Measurements from ENCODE around the gene CNIH1. TPM values are rescaled to one million over a fixed set of nuclear protein-coding genes. Genes with fewer than 3 reads are reported as not detected.
"Not testable (repeated sequence)": the region's sequence is repeated elsewhere in the genome, so short reads cannot be mapped to it uniquely, and the experiment has no call there.

Gene CNIH1
- polyA plus RNA-seq, 1 of the 3 experiments (the other 2 are of a cell fraction) = 145 TPM

DNA sequence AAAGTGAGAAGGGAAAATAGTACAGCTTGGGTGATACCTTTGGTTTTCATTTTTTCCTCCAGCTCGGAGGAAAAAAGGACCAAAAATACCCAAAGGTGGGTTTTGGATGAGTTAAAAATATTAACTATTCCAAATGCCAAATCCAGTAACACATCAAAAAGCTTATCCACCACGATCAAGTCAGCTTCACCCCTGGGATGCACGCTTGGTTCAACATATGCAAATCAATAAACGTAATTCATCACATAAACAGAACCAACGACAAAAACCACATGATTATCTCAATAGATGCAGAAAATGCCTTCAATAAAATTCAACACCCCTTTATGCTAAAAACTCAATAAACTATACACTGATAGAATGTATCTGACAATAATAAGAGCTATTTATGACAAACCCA, 62.3 kb downstream of the CNIH1 start:
- H3K9me2 ChIP-seq; H3K4me1 ChIP-seq (ENCODE audit: control insufficient read depth in 1 of 2, insufficient read depth in 2 of 2, low read depth in 1 of 2, low read length in 1 of 2); H2AFZ ChIP-seq (ENCODE audit: low read depth); H3K79me2 ChIP-seq (ENCODE audit: insufficient read depth); H3K4me2 ChIP-seq; H3K9me3 ChIP-seq; H3K9ac ChIP-seq; H3K4me3 ChIP-seq (ENCODE audit: low read depth in 2 of 2, low read length in 1 of 2); POLR2A ChIA-PET; H3K27me3 ChIP-seq (ENCODE audit: insufficient read depth); H3K27ac ChIP-seq (ENCODE audit: low read depth in 2 of 2, low read length in 1 of 2); DNase-seq; H4K20me1 ChIP-seq (ENCODE audit: insufficient read depth); H3K36me3 ChIP-seq (replicated peaks in 1 of 2; ENCODE audit: control insufficient read depth in 1 of 2, insufficient read depth in 2 of 2, low read length in 1 of 2); H3F3A ChIP-seq (replicated peaks; ENCODE audit: insufficient read depth): not testable (repeated sequence)
- 41% methylated on average over 5 of the region's 5 CpGs for WGBS (ENCODE audit: low lambda C conversion rate)
- CTCF ChIA-PET = interaction anchor here (2.2 kb wide), 1 partner anchor 12 kb away, joined by 9 read pairs; no protein-coding TSS in a partner anchor

DNA sequence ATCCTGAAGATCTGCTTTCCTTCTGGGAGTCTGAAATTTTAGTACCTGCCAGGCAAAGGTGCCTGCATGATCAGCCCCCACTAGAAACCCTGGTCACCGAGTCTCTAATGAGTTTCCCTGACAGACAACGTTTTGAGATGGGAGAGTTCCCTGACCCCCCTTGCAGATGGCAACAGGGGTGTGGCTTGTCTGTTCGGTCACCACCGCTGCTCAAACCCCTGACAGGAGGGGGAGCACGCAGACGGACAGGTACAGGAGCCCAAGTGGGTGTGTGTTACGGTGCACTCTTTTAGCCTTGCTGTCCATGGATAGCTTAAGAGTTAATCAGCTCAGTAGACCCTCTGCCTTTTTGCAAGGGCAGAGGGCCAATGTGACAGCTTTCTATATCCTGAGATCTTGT, 63.7 kb downstream of the CNIH1 start:
- Histone ChIP-seq H3K9me2 (no peaks in the 10 kb centered on the region), H3K79me2 (ENCODE audit: insufficient read depth) (no peaks in the 10 kb centered on the region), H3K36me3 (replicated peaks in 1 of 2; ENCODE audit: control insufficient read depth in 1 of 2, insufficient read depth in 2 of 2, low read length in 1 of 2) (no peaks in the 10 kb centered on the region), H3K4me2 (no peak overlapping the region), H3K27ac (ENCODE audit: low read depth in 2 of 2, low read length in 1 of 2) (no peak overlapping the region), H3K4me3 (ENCODE audit: low read depth in 2 of 2, low read length in 1 of 2) (no peak overlapping the region), H4K20me1 (ENCODE audit: insufficient read depth) (no peaks in the 10 kb centered on the region), H3F3A (replicated peaks; ENCODE audit: insufficient read depth) (no peaks in the 10 kb centered on the region), H2AFZ (ENCODE audit: low read depth) (no peak overlapping the region), H3K9me3 (no peaks in the 10 kb centered on the region), H3K9ac (no peak overlapping the region), H3K27me3 (ENCODE audit: insufficient read depth) (no peaks in the 10 kb centered on the region; the same call in 1 of the 2 replicates), H3K4me1 (ENCODE audit: control insufficient read depth in 1 of 2, insufficient read depth in 2 of 2, low read depth in 1 of 2, low read length in 1 of 2) (no peaks in the 10 kb centered on the region)
- 38% methylated on average over 6 of the region's 7 CpGs for WGBS (ENCODE audit: low lambda C conversion rate)
- no peak for TF ChIP-seq ELF1 (IDR thresholded peaks at IDR 0.05)
- TF ChIP-seq, protein P1, sequence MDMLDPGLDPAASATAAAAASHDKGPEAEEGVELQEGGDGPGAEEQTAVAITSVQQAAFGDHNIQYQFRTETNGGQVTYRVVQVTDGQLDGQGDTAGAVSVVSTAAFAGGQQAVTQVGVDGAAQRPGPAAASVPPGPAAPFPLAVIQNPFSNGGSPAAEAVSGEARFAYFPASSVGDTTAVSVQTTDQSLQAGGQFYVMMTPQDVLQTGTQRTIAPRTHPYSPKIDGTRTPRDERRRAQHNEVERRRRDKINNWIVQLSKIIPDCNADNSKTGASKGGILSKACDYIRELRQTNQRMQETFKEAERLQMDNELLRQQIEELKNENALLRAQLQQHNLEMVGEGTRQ (IDR thresholded peaks at IDR 0.05; ENCODE audit: borderline replicate concordance, low read depth, low read length) = no peak
- no peak for TF ChIP-seq MXI1 (IDR thresholded peaks at IDR 0.05; ENCODE audit: low read depth, low read length)
- no peak for TF ChIP-seq EP300 (IDR thresholded peaks at IDR 0.05; ENCODE audit: borderline replicate concordance in 1 of 2, low read depth in 1 of 2, low read length in 1 of 2)
- TF ChIP-seq, protein P2, sequence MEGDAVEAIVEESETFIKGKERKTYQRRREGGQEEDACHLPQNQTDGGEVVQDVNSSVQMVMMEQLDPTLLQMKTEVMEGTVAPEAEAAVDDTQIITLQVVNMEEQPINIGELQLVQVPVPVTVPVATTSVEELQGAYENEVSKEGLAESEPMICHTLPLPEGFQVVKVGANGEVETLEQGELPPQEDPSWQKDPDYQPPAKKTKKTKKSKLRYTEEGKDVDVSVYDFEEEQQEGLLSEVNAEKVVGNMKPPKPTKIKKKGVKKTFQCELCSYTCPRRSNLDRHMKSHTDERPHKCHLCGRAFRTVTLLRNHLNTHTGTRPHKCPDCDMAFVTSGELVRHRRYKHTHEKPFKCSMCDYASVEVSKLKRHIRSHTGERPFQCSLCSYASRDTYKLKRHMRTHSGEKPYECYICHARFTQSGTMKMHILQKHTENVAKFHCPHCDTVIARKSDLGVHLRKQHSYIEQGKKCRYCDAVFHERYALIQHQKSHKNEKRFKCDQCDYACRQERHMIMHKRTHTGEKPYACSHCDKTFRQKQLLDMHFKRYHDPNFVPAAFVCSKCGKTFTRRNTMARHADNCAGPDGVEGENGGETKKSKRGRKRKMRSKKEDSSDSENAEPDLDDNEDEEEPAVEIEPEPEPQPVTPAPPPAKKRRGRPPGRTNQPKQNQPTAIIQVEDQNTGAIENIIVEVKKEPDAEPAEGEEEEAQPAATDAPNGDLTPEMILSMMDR (IDR thresholded peaks at IDR 0.05) = no peak
- no peak for TF ChIP-seq RXRA (IDR thresholded peaks at IDR 0.05; ENCODE audit: borderline replicate concordance, low read depth)
- TF ChIP-seq YY1 (IDR thresholded peaks at IDR 0.05; ENCODE audit: low read depth) = no peak
- TF ChIP-seq, protein P3, sequence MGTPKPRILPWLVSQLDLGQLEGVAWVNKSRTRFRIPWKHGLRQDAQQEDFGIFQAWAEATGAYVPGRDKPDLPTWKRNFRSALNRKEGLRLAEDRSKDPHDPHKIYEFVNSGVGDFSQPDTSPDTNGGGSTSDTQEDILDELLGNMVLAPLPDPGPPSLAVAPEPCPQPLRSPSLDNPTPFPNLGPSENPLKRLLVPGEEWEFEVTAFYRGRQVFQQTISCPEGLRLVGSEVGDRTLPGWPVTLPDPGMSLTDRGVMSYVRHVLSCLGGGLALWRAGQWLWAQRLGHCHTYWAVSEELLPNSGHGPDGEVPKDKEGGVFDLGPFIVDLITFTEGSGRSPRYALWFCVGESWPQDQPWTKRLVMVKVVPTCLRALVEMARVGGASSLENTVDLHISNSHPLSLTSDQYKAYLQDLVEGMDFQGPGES (IDR thresholded peaks at IDR 0.05; ENCODE audit: low read depth, low read length) = no peak
- TF ChIP-seq FOXJ3 (CRISPR knock-in tag; IDR thresholded peaks at IDR 0.05) = no peak
- no peak for TF ChIP-seq SIN3A (IDR thresholded peaks at IDR 0.05; ENCODE audit: borderline replicate concordance, low read depth, low read length)
- ChIA-PET POLR2A (no interaction called here), CTCF (no interaction called here)
- DNase-seq = no peak
